Ishikawa (cell line): Measurements from ENCODE around the gene PCNX4.

Experiments used
- EP300 ChIP-seq: IDR thresholded peaks from 2 replicates; pipeline ENCODE4 v1.6.1; 2012; ENCODE audit warnings: borderline replicate concordance
- RAD21 ChIP-seq: IDR thresholded peaks from 2 replicates; pipeline ENCODE4 v1.6.1; 2012; ENCODE audit warnings: low read depth
- TAF1 ChIP-seq: IDR thresholded peaks from 2 replicates; pipeline ENCODE4 v1.6.1; 2012; ENCODE audit warnings: low read depth, mild to moderate bottlenecking
- TF ChIP-seq, protein P1 (sequence below): IDR thresholded peaks from 2 replicates; pipeline ENCODE4 v1.6.1; 2012

DNA sequence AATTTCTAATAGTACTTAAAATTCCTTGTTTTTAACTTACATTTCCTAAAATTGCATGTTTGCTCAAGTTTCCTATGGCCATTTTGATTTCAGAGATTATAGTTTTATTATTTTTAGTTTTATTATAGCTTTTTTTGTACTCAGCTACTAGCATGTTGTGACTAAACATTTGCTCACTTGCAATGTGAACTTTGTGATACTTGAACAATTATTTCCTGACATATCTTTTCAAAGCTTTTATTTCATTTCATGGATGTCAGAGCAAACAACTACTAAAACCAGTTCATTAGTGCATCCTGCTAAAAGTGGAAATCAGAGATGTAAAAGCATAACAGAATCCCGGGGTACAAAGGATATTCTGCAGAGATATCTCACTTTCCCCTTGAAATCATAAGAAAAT is 33.6 kb upstream of the PCNX4 start:
- TF ChIP-seq TAF1 (no peak), RAD21 (no peak), EP300 (no peak)
- TF ChIP-seq, protein P1, sequence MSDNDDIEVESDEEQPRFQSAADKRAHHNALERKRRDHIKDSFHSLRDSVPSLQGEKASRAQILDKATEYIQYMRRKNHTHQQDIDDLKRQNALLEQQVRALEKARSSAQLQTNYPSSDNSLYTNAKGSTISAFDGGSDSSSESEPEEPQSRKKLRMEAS: no peak
